Neural cell (in vitro differentiated cells): ENCODE measurements around the gene SELENOW. TPM values are rescaled to one million over a fixed set of nuclear protein-coding genes. Genes with fewer than 3 reads are reported as not detected.
A peak's percentile ranks its signal among the peaks of the same experiment; 100 is the strongest.
"Not testable (repeated sequence)": the region's sequence is repeated elsewhere in the genome, so short reads cannot be mapped to it uniquely, and the experiment has no call there.

Source experiments
- H2AFZ ChIP-seq: fragments of 200-600, 300-800 bp; sonication (generic), shearing (Covaris generic); 2 replicates; pipeline ENCODE4 v1.6.0; 2014; ENCODE audit warnings: low read depth, mild to moderate bottlenecking, antibody characterized with exemption, low read length, moderate library complexity
- H3F3A ChIP-seq: fragments of 200-600 bp; shearing (Covaris generic); 2 replicates; pipeline ENCODE4 v1.6.1; 2016; ENCODE audit warnings: mild to moderate bottlenecking, moderate library complexity, mixed read lengths, antibody characterized with exemption, low read length; ENCODE audit not compliant: insufficient read depth, poor library complexity, severe bottlenecking
- H3K27ac ChIP-seq: fragments of 200-600, 300-800 bp; sonication (generic), shearing (Covaris generic); 2 replicates; pipeline ENCODE4 v1.5.1; 2014; ENCODE audit warnings: mild to moderate bottlenecking, low read length, moderate library complexity
- H3K27me3 ChIP-seq: fragments of 300-800, 200-600 bp; sonication (generic), shearing (Covaris generic); 2 replicates; pipeline ENCODE4 v1.6.0; 2014; ENCODE audit warnings: mild to moderate bottlenecking, low read depth, low read length, moderate library complexity; ENCODE audit not compliant: insufficient read depth
- H3K36me3 ChIP-seq: fragments of 300-800, 200-600 bp; sonication (generic), shearing (Covaris generic); 2 replicates; pipeline ENCODE4 v1.5.1; 2014; ENCODE audit warnings: mild to moderate bottlenecking, antibody characterized with exemption, low read length, moderate library complexity; ENCODE audit not compliant: insufficient read depth
- H3K4me2 ChIP-seq: fragments of 300-800, 200-600 bp; sonication (generic), shearing (Covaris generic); 2 replicates; pipeline ENCODE4 v1.6.0; 2014; ENCODE audit warnings: mild to moderate bottlenecking, low read length
- H3K4me3 ChIP-seq: fragments of 300-800, 200-600 bp; sonication (generic), shearing (Covaris generic); 2 replicates; pipeline ENCODE4 v1.5.1; 2014; ENCODE audit warnings: mild to moderate bottlenecking, low read length, moderate library complexity
- H3K79me2 ChIP-seq: fragments of 200-600 bp; shearing (Covaris generic); replicated peaks from 2 replicates; pipeline ENCODE4 v1.6.0; 2014; ENCODE audit warnings: mild to moderate bottlenecking, low read length, moderate library complexity; ENCODE audit not compliant: insufficient read depth
- H3K9ac ChIP-seq: fragments of 300-800, 200-600 bp; sonication (generic), shearing (Covaris generic); 2 replicates; pipeline ENCODE4 v1.6.1; 2016; ENCODE audit warnings: mild to moderate bottlenecking, low read length, mixed read lengths
- H3K9me2 ChIP-seq: fragments of 200-600 bp; shearing (Covaris generic); 2 replicates; pipeline ENCODE4 v1.6.1; 2016; ENCODE audit warnings: mild to moderate bottlenecking, low read length, mixed read lengths; ENCODE audit not compliant: insufficient read depth
- H3K9me3 ChIP-seq: fragments of 200-600, 300-800 bp; sonication (generic), shearing (Covaris generic); 2 replicates; pipeline ENCODE4 v1.6.1; 2016; ENCODE audit warnings: mild to moderate bottlenecking, mixed run types, low read length, moderate library complexity, mixed read lengths
- H4K20me1 ChIP-seq: fragments of 200-600 bp; shearing (Covaris generic); 2 replicates; pipeline ENCODE4 v1.6.1; 2016; ENCODE audit warnings: mild to moderate bottlenecking, mixed run types; ENCODE audit not compliant: insufficient read depth
- EP300 ChIP-seq: fragments of 450-650 bp; conservative IDR thresholded peaks from 2 replicates; pipeline ENCODE4 v1.6.1; 2014; ENCODE audit warnings: antibody characterized with exemption, mild to moderate bottlenecking, moderate library complexity; ENCODE audit not compliant: poor library complexity, severe bottlenecking
- EZH2 ChIP-seq: fragments of 200-600, 300-800 bp; shearing (Covaris generic), sonication (generic); IDR thresholded peaks from 2 replicates; pipeline ENCODE4 v1.6.1; 2014; ENCODE audit warnings: antibody characterized with exemption, low read length, borderline replicate concordance, mild to moderate bottlenecking; ENCODE audit not compliant: insufficient read depth, poor library complexity, severe bottlenecking
- MXI1 ChIP-seq: fragments of 450-650 bp; conservative IDR thresholded peaks from 2 replicates; pipeline ENCODE4 v1.6.1; 2014; ENCODE audit warnings: antibody characterized with exemption, mild to moderate bottlenecking; ENCODE audit not compliant: poor library complexity, severe bottlenecking
- POLR2AphosphoS5 ChIP-seq: IDR thresholded peaks from 2 replicates; pipeline ENCODE4 v1.6.1; 2012
- RAD21 ChIP-seq: fragments of 450-650 bp; conservative IDR thresholded peaks from 2 replicates; pipeline ENCODE4 v1.6.1; 2014; ENCODE audit warnings: antibody characterized with exemption, mild to moderate bottlenecking, moderate library complexity
- SMC3 ChIP-seq: fragments of 450-650 bp; conservative IDR thresholded peaks from 2 replicates; pipeline ENCODE4 v1.6.1; 2014; ENCODE audit warnings: antibody characterized with exemption, mild to moderate bottlenecking, moderate library complexity; ENCODE audit not compliant: poor library complexity
- TAF1 ChIP-seq: IDR thresholded peaks from 2 replicates; pipeline ENCODE4 v1.6.1; 2012; ENCODE audit warnings: low read depth
- polyA plus RNA-seq: library from polyadenylated mRNA; depleted of rRNA; stranded (reverse); fragments of >200 nt; gene quantifications from 2 replicates; pipeline ENCODE4 v1.2.3, GENCODE V29; 2014
- TF ChIP-seq, protein P1 (sequence below): IDR thresholded peaks from 2 replicates; pipeline ENCODE4 v1.6.1; 2012; ENCODE audit warnings: borderline replicate concordance
- TF ChIP-seq, protein P2 (sequence below): fragments of 450-650 bp; IDR thresholded peaks from 2 replicates; pipeline ENCODE4 v1.5.1; 2014; ENCODE audit warnings: antibody characterized with exemption, mild to moderate bottlenecking, moderate library complexity; ENCODE audit not compliant: poor library complexity, severe bottlenecking

SELENOW gene
- polyA plus RNA-seq, 1 donor from 2014 or later, result 811 TPM

DNA sequence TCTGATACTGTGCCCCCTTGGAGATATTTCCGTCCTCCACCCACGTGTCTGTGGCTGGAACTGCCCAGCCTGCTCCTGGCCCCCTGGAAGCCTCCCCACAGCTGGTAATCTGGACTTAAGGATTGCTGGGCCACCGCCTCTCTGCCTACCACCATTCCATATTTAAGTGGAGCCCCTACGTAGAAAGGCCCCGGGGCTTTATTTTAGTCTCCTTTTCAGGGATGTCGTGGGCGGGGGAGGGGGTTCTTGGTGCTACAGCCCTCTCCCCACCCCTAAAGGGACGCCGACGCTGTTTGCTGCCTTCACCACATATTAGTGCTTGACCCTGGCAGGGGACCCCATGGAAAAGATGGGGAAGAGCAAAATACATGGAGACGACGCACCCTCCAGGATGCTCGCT lies 35.9 kb upstream of the SELENOW start:
- no peak overlapping the region for H2AFZ ChIP-seq
- no peak overlapping the region for H3K4me2 ChIP-seq
- no peaks in the 10 kb centered on the region for H4K20me1 ChIP-seq
- no peaks in the 10 kb centered on the region for H3K36me3 ChIP-seq
- no peaks in the 10 kb centered on the region for H3F3A ChIP-seq
- no peak overlapping the region for H3K9ac ChIP-seq
- no peak overlapping the region for H3K27ac ChIP-seq
- H3K9me2 ChIP-seq, result no peaks in the 10 kb centered on the region
- H3K9me3 ChIP-seq, result no peaks in the 10 kb centered on the region
- TF ChIP-seq, protein P1, sequence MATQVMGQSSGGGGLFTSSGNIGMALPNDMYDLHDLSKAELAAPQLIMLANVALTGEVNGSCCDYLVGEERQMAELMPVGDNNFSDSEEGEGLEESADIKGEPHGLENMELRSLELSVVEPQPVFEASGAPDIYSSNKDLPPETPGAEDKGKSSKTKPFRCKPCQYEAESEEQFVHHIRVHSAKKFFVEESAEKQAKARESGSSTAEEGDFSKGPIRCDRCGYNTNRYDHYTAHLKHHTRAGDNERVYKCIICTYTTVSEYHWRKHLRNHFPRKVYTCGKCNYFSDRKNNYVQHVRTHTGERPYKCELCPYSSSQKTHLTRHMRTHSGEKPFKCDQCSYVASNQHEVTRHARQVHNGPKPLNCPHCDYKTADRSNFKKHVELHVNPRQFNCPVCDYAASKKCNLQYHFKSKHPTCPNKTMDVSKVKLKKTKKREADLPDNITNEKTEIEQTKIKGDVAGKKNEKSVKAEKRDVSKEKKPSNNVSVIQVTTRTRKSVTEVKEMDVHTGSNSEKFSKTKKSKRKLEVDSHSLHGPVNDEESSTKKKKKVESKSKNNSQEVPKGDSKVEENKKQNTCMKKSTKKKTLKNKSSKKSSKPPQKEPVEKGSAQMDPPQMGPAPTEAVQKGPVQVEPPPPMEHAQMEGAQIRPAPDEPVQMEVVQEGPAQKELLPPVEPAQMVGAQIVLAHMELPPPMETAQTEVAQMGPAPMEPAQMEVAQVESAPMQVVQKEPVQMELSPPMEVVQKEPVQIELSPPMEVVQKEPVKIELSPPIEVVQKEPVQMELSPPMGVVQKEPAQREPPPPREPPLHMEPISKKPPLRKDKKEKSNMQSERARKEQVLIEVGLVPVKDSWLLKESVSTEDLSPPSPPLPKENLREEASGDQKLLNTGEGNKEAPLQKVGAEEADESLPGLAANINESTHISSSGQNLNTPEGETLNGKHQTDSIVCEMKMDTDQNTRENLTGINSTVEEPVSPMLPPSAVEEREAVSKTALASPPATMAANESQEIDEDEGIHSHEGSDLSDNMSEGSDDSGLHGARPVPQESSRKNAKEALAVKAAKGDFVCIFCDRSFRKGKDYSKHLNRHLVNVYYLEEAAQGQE, result no peak
- TF ChIP-seq EP300, result no peak
- H3K79me2 ChIP-seq, result peaks cover 12% of the 10 kb centered on the region
- no peaks in the 10 kb centered on the region for H3K27me3 ChIP-seq
- no peak overlapping the region for H3K4me3 ChIP-seq

DNA sequence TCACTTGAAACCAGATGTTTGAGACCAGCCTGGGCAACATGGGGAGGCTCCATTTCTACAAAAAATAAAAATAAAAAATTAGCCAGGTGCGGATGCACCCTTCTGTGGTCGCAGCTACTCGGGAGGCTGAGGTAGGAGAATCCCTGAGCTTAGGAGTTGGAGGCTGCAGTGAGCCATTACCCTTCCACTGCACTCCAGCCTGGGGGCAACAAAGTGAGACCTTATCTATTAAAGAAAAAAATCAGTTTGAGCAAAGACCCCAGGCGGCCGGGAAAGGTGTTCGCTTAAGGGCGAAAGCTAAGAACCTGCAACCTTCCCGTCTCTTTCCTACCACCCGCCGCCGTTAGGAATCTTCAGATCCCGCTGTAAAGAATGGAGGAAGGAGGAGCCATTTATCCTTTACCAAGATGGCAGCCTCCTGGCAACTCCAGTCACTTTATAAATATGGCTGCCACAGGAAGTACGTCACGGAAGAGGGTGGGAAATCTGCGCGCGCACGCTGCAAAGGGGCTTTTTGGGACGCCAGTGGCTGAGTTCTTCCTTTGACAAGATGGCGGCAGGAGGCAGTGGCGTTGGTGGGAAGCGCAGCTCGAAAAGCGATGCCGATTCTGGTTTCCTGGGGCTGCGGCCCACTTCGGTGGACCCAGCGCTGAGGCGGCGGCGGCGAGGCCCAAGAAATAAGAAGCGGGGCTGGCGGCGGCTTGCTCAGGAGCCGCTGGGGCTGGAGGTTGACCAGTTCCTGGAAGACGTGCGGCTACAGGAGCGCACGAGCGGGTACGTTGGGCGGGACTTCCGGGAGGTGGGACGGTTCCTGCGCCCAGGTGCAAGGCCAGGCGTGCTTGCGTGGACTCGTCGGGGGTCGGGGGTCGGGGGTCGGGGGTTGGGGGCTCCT lies 33.2 kb upstream of the SELENOW start, which contains the start of gene NOP53:
Gene NOP53, plus strand, starts transcription at position 537 of the 892 bp plus-strand sequence. Its CDS starts 14 bp downstream, at position 551.
- no peaks in the 10 kb centered on the region for H3F3A ChIP-seq
- H3K9me2 ChIP-seq, result no peaks in the 10 kb centered on the region
- peak within 1 kb of the TSS; percentile 85 for H2AFZ ChIP-seq
- TF ChIP-seq EP300 (peak; percentile 67), TAF1 (peak; percentile 86), SMC3 (peak; percentile 34), RAD21 (peak; percentile 28), POLR2AphosphoS5 (peak; percentile 97), MXI1 (peak; percentile 97), EZH2 (no peak)
- TF ChIP-seq, protein P2, sequence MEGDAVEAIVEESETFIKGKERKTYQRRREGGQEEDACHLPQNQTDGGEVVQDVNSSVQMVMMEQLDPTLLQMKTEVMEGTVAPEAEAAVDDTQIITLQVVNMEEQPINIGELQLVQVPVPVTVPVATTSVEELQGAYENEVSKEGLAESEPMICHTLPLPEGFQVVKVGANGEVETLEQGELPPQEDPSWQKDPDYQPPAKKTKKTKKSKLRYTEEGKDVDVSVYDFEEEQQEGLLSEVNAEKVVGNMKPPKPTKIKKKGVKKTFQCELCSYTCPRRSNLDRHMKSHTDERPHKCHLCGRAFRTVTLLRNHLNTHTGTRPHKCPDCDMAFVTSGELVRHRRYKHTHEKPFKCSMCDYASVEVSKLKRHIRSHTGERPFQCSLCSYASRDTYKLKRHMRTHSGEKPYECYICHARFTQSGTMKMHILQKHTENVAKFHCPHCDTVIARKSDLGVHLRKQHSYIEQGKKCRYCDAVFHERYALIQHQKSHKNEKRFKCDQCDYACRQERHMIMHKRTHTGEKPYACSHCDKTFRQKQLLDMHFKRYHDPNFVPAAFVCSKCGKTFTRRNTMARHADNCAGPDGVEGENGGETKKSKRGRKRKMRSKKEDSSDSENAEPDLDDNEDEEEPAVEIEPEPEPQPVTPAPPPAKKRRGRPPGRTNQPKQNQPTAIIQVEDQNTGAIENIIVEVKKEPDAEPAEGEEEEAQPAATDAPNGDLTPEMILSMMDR, result peak; percentile 48
- TF ChIP-seq, protein P1, result peak; percentile 86
- no peaks in the 10 kb centered on the region for H4K20me1 ChIP-seq
- H3K27ac ChIP-seq, result peak within 1 kb of the TSS; percentile 91
- peak within 1 kb of the TSS; percentile 91 for H3K9ac ChIP-seq
- peak within 1 kb of the TSS; percentile 62 for H3K4me2 ChIP-seq
- H3K27me3 ChIP-seq, result no peaks in the 10 kb centered on the region
- H3K79me2 ChIP-seq, result peaks cover 12% of the 10 kb centered on the region
- no peaks in the 10 kb centered on the region for H3K36me3 ChIP-seq
- H3K4me3 ChIP-seq, result peak within 1 kb of the TSS; percentile 82
- H3K9me3 ChIP-seq, result no peaks in the 10 kb centered on the region

DNA sequence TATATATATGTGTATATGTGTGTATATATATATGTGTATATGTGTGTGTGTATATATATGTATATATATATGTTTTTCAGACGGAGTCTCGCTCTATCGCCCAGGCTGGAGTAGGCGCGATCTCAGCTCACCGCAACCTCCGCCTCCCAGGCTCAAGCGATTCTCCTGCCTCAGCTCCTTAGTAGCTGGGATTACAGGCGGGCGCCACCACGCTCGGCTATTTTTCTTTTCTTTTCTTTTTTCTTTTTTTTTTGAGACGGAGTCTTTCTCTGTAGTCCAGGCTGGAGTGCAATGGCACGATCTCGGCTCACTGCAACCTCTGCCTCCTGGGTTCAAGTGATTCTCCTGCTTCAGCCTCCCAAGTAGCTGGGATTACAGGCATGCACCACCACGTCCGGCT lies 32.4 kb upstream of the SELENOW start:
- not testable (repeated sequence) for H2AFZ ChIP-seq, H4K20me1 ChIP-seq, H3K36me3 ChIP-seq, H3K9me2 ChIP-seq, H3F3A ChIP-seq, H3K27me3 ChIP-seq, H3K9me3 ChIP-seq
- H3K4me3 ChIP-seq, result peak overlapping the region; percentile 82
- H3K79me2 ChIP-seq, result peaks cover 12% of the 10 kb centered on the region
- peak overlapping the region; percentile 91 for H3K27ac ChIP-seq
- H3K9ac ChIP-seq, result peak overlapping the region; percentile 91
- H3K4me2 ChIP-seq, result peak overlapping the region; percentile 62
